GM12873 (cell line): ENCODE data around the gene PRRC2B.

ENCODE experiments used
- TF ChIP-seq, protein P1 (sequence below): IDR thresholded peaks from 2 replicates; pipeline ENCODE4 v1.5.1; 2012; ENCODE audit warnings: low read depth, mild to moderate bottlenecking, moderate library complexity, low read length, control low read depth; ENCODE audit not compliant: insufficient read depth; ENCODE audit errors: missing control alignments

The PRRC2B gene

DNA sequence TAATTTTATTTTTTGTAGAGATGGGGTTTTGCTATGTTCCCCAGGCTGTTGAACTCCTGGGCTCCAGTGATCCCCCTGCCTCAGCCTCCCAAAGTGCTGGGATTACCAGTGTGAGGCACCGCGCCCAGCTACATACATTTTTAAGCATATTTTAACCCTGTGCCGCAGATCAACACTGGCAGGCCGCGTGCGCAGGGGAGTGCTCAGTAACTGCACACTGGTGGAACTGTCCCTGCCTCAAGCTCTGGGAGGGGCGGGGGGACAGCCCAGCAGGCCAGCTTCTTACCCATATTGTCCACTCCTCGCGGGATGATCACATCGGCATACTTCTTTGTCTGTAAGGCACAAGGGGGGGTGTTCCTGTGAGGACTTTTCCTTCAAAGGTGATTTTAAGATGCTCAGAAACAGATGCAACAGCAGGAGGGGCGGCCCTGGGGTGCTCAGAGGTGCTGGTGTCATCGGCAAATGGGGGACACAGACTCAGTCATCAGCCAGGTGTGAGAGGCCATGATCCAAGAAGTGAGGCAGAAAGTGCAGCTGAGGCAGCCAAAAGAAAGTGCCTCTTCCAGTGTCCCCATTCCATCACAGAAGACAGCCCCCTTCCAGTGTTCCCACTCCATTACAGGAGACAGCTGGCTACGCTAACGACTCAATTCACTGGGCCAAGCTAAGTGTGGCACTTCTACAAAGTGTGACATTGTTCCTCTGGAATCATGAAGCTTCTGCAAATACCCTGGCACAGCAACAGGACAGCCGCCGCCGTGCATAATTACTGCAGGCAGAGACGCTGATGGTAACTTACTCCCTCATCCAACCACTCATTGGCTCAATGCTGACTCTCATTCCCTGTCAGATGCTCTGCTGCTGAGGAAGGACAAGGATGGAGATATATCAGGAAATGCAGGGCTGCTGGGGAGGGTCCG, 132.0 kb downstream of the PRRC2B start:
- TF ChIP-seq, protein P1, sequence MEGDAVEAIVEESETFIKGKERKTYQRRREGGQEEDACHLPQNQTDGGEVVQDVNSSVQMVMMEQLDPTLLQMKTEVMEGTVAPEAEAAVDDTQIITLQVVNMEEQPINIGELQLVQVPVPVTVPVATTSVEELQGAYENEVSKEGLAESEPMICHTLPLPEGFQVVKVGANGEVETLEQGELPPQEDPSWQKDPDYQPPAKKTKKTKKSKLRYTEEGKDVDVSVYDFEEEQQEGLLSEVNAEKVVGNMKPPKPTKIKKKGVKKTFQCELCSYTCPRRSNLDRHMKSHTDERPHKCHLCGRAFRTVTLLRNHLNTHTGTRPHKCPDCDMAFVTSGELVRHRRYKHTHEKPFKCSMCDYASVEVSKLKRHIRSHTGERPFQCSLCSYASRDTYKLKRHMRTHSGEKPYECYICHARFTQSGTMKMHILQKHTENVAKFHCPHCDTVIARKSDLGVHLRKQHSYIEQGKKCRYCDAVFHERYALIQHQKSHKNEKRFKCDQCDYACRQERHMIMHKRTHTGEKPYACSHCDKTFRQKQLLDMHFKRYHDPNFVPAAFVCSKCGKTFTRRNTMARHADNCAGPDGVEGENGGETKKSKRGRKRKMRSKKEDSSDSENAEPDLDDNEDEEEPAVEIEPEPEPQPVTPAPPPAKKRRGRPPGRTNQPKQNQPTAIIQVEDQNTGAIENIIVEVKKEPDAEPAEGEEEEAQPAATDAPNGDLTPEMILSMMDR, result no peak

DNA sequence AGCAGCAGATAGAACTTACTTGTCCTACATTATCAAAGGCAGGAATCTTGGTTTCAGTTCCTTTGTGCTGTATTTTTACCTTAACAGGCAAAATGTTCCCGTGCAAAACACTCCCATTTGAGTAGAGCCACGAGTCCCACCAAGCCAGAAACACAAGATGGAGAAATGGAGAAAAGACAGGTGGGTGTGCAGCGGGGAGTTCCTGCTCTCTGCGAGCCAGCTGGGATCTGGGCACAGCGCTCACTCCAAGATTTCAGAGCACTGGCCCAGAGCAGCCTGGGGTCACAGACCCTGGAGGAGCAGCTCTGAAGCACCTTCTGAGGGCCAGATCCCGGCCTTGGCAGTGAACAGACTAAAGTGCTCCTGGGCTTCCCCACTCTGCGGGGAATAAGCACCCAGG, 134.3 kb downstream of the PRRC2B start:
- TF ChIP-seq, protein P1, result no peak

DNA sequence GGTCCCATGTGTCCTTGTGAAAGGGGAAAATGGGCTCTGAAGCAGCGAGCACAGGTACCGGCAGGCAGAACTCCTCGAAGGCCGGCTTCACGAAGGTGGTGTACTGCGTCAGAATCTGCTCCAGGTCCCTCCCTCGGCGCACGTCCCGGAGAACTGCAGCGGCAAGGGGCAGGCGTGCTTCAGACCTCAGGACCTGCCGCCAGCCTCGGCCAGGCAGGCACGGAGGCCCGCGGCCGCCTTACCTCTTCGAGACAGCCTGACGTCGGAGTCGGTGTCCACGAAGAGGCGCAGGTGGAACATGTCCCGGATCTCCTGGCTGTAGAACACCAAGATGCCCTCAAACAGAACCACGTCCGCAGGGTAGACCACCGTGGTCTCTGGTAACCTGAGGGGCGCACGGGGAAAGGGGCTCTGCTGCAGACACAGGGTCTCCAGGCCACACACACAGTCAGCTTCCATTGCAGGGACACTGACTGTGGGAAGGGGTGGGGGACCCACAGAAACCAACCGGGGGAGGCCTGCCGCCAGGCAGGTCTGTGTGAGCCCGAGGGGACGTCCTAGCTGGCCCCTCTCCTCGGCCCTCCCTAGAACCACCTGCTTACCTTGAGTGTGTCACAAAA, 135.1 kb downstream of the PRRC2B start:
- TF ChIP-seq, protein P1, result no peak

DNA sequence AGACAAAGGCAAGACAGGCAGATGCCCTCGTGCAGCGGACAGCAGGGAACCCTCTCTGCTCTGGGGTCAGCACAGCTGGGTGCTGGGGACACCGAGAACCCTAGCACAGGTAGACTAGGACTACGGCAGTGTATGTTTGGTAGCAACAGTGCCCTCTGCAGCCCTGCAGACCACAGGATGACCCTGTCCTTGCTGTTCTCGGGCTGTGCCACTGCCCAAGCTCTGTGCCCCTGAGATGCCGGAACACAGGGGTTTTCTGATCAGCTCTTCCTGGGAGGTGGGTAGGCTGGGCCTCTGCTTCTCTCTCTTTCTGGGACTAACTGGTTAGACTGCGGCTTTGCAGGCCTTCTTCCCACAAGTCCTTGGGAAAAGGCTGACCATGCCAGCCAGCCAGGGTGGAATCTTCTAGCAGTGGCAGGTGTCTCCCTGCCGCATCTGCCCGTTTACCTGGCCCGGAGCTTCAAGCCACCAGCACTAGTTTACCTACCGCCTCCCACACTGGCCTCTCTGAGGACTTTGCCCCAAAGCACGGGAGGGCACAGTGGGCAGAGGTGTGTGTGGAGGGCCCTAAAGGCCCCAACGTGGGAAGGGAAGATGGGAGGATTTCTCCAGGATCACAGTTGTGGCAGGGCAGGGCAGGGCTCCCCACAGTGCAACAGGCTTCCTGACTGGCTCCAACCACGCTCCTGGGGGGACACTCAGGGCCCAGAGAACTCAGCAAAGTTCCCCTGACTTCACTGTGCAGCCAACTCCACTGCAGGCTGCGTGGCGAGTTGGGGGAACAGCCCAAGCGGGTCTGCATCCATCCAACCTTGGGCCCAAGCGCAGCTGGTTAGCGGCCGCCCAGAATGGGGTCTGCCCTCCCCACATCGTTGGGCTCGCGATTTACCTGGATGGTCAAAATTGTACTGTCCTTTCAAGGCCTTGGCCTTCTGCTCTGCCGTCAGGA, 136.0 kb downstream of the PRRC2B start:
- TF ChIP-seq, protein P1, result no peak

DNA sequence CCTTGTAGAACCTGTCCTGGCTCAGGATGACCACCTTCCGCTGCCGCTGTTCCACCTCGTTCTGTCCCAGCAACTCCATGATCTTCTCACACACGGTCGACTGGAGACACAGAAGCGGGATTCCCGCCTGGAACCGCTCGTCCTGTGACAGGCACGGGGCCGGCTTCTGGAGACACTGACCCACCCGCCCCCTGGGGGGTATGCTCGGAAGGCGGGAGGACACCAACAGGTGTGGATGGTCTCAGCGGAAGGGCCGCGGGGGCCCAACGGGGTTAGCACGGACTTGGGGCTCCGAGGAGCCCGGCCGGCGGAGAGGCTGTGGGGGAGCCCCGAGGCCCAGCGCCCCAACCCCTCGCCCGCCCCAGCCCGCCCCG, 136.6 kb downstream of the PRRC2B start:
- TF ChIP-seq, protein P1, result peak; percentile 33

DNA sequence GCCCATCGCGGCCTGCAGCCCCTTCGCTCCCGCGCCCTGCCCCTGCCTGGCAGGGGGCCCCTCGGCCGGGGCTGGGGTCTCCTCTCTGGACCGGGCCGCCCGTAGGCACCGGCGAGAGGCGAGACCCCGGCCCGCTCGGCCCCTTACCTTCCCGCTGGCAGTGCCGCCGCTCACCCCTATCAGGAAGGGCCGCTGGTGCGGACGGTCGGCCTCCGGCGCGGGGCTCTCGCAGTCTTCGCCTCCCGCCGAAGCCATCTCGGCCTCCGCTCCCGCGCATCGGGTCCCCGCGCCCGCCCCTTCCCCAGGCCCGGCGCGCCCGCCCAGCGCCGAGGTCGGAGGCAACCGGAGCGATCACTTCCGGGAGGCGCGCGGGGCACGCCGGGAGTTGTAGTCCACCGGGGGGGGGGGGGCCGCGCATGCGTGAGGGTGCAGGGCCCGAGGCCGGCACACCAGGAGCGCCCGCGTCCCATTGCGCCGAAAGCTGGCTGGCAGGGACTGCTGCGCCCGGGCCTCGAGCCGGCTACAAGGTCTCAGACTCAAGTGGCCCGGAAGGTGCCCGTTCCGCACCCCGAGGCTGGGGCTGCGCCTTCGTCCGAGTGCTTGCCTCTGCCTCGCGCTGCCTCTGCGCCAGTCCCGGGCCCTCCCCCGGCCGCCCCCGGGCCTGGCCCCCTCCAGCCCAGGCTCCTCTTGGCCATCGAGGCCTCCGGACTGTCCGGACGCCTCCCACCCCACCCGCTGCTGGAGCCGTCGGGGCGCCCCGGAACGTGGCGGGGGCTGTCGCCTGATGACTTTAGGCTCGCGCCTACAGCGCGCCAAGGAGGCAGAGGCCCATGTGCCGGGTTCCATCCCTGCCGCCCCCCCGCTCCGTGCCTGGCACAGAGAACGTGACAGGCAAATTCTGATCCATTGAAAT, 137.3 kb downstream of the PRRC2B start, which contains the start of gene UCK1:
TSS of gene UCK1 (minus strand) at position 344 of the 913 bp plus-strand sequence. CDS start at position 255, 89 bp downstream.
- TF ChIP-seq, protein P1, result no peak
